Activated naive CD8-positive, alpha-beta T cell treated with anti-CD3 and anti-CD28 coated beads, Interleukin-2, amount 50 U/mL, for 24 hours (primary cell): ENCODE data around the gene SEBOX.

Experiments
- ATAC-seq: fragments of 150-1000 bp; cut with Tn5 transposase; one replicate; pipeline ENCODE4 v1.10.0; 2021
- DNase-seq: peaks from one replicate; pipeline ENCODE4 v3.0.0; 2021
- H3K27ac Mint-ChIP-seq: one replicate; pipeline ENCODE4 v1.8.0; 2021; ENCODE audit warnings: mild to moderate bottlenecking, mixed read lengths
- H3K27me3 Mint-ChIP-seq: one replicate; pipeline ENCODE4 v1.8.0; 2021; ENCODE audit warnings: mixed read lengths
- H3K36me3 Mint-ChIP-seq: one replicate; pipeline ENCODE4 v1.8.0; 2021; ENCODE audit warnings: low read depth, mixed read lengths
- H3K4me1 Mint-ChIP-seq: one replicate; pipeline ENCODE4 v1.8.0; 2021; ENCODE audit warnings: mixed read lengths
- H3K4me3 Mint-ChIP-seq: one replicate; pipeline ENCODE4 v1.8.0; 2021; ENCODE audit warnings: mild to moderate bottlenecking, moderate library complexity, mixed read lengths
- H3K9me3 Mint-ChIP-seq: one replicate; pipeline ENCODE4 v1.8.0; 2021; ENCODE audit warnings: mixed read lengths

The SEBOX gene

GRCh38 chr17:28334171-28334570, 30.8 kb downstream of the SEBOX start:
- Mint-ChIP-seq H3K4me3 (peak overlapping the region; percentile 92), H3K36me3 (peaks cover 3% of the 10 kb centered on the region)

GRCh38 chr17:28333083-28333746, 31.8 kb downstream of the SEBOX start:
- H3K9me3 Mint-ChIP-seq = no peaks in the 10 kb centered on the region
- DNase-seq (no peak), ATAC-seq (no peak)
- H3K4me1 Mint-ChIP-seq = peaks cover 35% of the 10 kb centered on the region
- H3K36me3 Mint-ChIP-seq = peaks cover 7% of the 10 kb centered on the region
- no peak overlapping the region for H3K27ac Mint-ChIP-seq
- no peaks in the 10 kb centered on the region for H3K27me3 Mint-ChIP-seq
- H3K4me3 Mint-ChIP-seq = no peak overlapping the region

More at GRCh38 chr17:28334171-28334570, 30.8 kb downstream of the SEBOX start:
- no peak for DNase-seq
- peaks cover 35% of the 10 kb centered on the region for H3K4me1 Mint-ChIP-seq
- ATAC-seq = no peak
- H3K27ac Mint-ChIP-seq = peak overlapping the region; percentile 78
- H3K27me3 Mint-ChIP-seq = no peaks in the 10 kb centered on the region
- no peaks in the 10 kb centered on the region for H3K9me3 Mint-ChIP-seq

- H3K4me1 Mint-ChIP-seq = peaks cover 34% of the 10 kb centered on the region
- no peaks in the 10 kb centered on the region for H3K9me3 Mint-ChIP-seq
- H3K27me3 Mint-ChIP-seq = no peaks in the 10 kb centered on the region
- DNase-seq = no peak
- H3K4me3 Mint-ChIP-seq = no peak overlapping the region
- no peak for ATAC-seq
- peaks cover 11% of the 10 kb centered on the region for H3K36me3 Mint-ChIP-seq
- no peak overlapping the region for H3K27ac Mint-ChIP-seq
These were observed 33.0 kb downstream of the SEBOX start for GRCh38 chr17:28331891-28332420.

- ATAC-seq = no peak
- H3K27ac Mint-ChIP-seq = no peak overlapping the region
- peaks cover 19% of the 10 kb centered on the region for H3K36me3 Mint-ChIP-seq
- DNase-seq = no peak
- H3K27me3 Mint-ChIP-seq = no peaks in the 10 kb centered on the region
- peaks cover 33% of the 10 kb centered on the region for H3K4me1 Mint-ChIP-seq
- H3K4me3 Mint-ChIP-seq = no peak overlapping the region
- H3K9me3 Mint-ChIP-seq = no peaks in the 10 kb centered on the region
These were observed 34.3 kb downstream of the SEBOX start for GRCh38 chr17:28330671-28331070.

- H3K27me3 Mint-ChIP-seq = no peaks in the 10 kb centered on the region
- H3K27ac Mint-ChIP-seq = no peak overlapping the region
These were observed 36.7 kb downstream of the SEBOX start for GRCh38 chr17:28328325-28328724.

GRCh38 chr17:28327709-28328108, 37.3 kb downstream of the SEBOX start:
- Mint-ChIP-seq H3K4me1 (peaks cover 20% of the 10 kb centered on the region), H3K27me3 (no peaks in the 10 kb centered on the region), H3K27ac (peak overlapping the region; percentile 33), H3K4me3 (no peak overlapping the region), H3K9me3 (no peaks in the 10 kb centered on the region), H3K36me3 (peaks cover 21% of the 10 kb centered on the region)
- ATAC-seq (no peak), DNase-seq (no peak)

More at GRCh38 chr17:28328325-28328724, 36.7 kb downstream of the SEBOX start:
- peaks cover 19% of the 10 kb centered on the region for H3K36me3 Mint-ChIP-seq
- no peaks in the 10 kb centered on the region for H3K9me3 Mint-ChIP-seq
- no peak overlapping the region for H3K4me3 Mint-ChIP-seq
- H3K4me1 Mint-ChIP-seq = peaks cover 20% of the 10 kb centered on the region
- DNase-seq = no peak
- no peak for ATAC-seq

- no peak overlapping the region for H3K4me3 Mint-ChIP-seq
- H3K27ac Mint-ChIP-seq = peak overlapping the region; percentile 33
- peaks cover 21% of the 10 kb centered on the region for H3K36me3 Mint-ChIP-seq
- peak; percentile 88 for ATAC-seq
- H3K9me3 Mint-ChIP-seq = no peaks in the 10 kb centered on the region
- H3K27me3 Mint-ChIP-seq = no peaks in the 10 kb centered on the region
- DNase-seq = no peak
- peaks cover 20% of the 10 kb centered on the region for H3K4me1 Mint-ChIP-seq
These were observed 37.9 kb downstream of the SEBOX start for GRCh38 chr17:28327031-28327607.

GRCh38 chr17:28326114-28326513, 38.9 kb downstream of the SEBOX start:
- Mint-ChIP-seq H3K4me1 (peaks cover 24% of the 10 kb centered on the region), H3K4me3 (no peak overlapping the region), H3K27ac (no peak overlapping the region), H3K9me3 (no peaks in the 10 kb centered on the region), H3K36me3 (peaks cover 23% of the 10 kb centered on the region), H3K27me3 (no peaks in the 10 kb centered on the region)
- no peak for DNase-seq
- ATAC-seq = no peak

GRCh38 chr17:28325211-28325610, 39.8 kb downstream of the SEBOX start:
- Mint-ChIP-seq H3K27ac (no peak overlapping the region), H3K4me1 (peaks cover 33% of the 10 kb centered on the region), H3K9me3 (no peaks in the 10 kb centered on the region), H3K36me3 (peaks cover 30% of the 10 kb centered on the region), H3K4me3 (no peak overlapping the region), H3K27me3 (no peaks in the 10 kb centered on the region)
- DNase-seq (no peak), ATAC-seq (no peak)

GRCh38 chr17:28324781-28325180, 40.2 kb downstream of the SEBOX start:
- no peak for DNase-seq
- Mint-ChIP-seq H3K9me3 (no peaks in the 10 kb centered on the region), H3K27ac (no peak overlapping the region), H3K36me3 (peaks cover 33% of the 10 kb centered on the region), H3K4me1 (peaks cover 37% of the 10 kb centered on the region), H3K27me3 (no peaks in the 10 kb centered on the region), H3K4me3 (no peak overlapping the region)
- no peak for ATAC-seq

GRCh38 chr17:28324267-28324745, 40.7 kb downstream of the SEBOX start:
- no peaks in the 10 kb centered on the region for H3K9me3 Mint-ChIP-seq
- peaks cover 35% of the 10 kb centered on the region for H3K36me3 Mint-ChIP-seq
- no peak for ATAC-seq
- DNase-seq = no peak
- H3K4me1 Mint-ChIP-seq = peaks cover 41% of the 10 kb centered on the region
- no peak overlapping the region for H3K27ac Mint-ChIP-seq
- no peak overlapping the region for H3K4me3 Mint-ChIP-seq
- H3K27me3 Mint-ChIP-seq = no peaks in the 10 kb centered on the region

- H3K4me3 Mint-ChIP-seq = peak overlapping the region; percentile 93
- no peaks in the 10 kb centered on the region for H3K9me3 Mint-ChIP-seq
- peaks cover 16% of the 10 kb centered on the region for H3K36me3 Mint-ChIP-seq
- DNase-seq = no peak
- ATAC-seq = no peak
- peaks cover 34% of the 10 kb centered on the region for H3K4me1 Mint-ChIP-seq
- H3K27ac Mint-ChIP-seq = peak overlapping the region; percentile 89
- H3K27me3 Mint-ChIP-seq = peaks cover 1% of the 10 kb centered on the region
These were observed 44.6 kb downstream of the SEBOX start for GRCh38 chr17:28320215-28321061.

- ATAC-seq = no peak
- H3K27me3 Mint-ChIP-seq = peaks cover 1% of the 10 kb centered on the region
- peak overlapping the region; percentile 89 for H3K27ac Mint-ChIP-seq
- peaks cover 34% of the 10 kb centered on the region for H3K4me1 Mint-ChIP-seq
- no peaks in the 10 kb centered on the region for H3K9me3 Mint-ChIP-seq
- peak overlapping the region; percentile 93 for H3K4me3 Mint-ChIP-seq
- peaks cover 16% of the 10 kb centered on the region for H3K36me3 Mint-ChIP-seq
- no peak for DNase-seq
These were observed 45.4 kb downstream of the SEBOX start for GRCh38 chr17:28319598-28319935.

GRCh38 chr17:28318759-28319597, 46.0 kb downstream of the SEBOX start, which contains the start of gene TMEM97:
Gene TMEM97, plus strand, starts transcription at chr17:28319200. Its CDS starts 40 bp downstream, at chr17:28319240.
- Mint-ChIP-seq H3K4me1 (peaks cover 34% of the 10 kb centered on the region), H3K4me3 (peak within 1 kb of the TSS; percentile 93), H3K36me3 (peaks cover 16% of the 10 kb centered on the region), H3K27me3 (peaks cover 1% of the 10 kb centered on the region), H3K9me3 (no peaks in the 10 kb centered on the region), H3K27ac (peak within 1 kb of the TSS; percentile 89)
- DNase-seq (peak; percentile 96), ATAC-seq (peak; percentile 99)
